ENCODE measurements around the gene IMPA2.
"Not testable (repeated sequence)": the region's sequence is repeated elsewhere in the genome, so short reads cannot be mapped to it uniquely, and the experiment has no call there.

The IMPA2 gene

DNA sequence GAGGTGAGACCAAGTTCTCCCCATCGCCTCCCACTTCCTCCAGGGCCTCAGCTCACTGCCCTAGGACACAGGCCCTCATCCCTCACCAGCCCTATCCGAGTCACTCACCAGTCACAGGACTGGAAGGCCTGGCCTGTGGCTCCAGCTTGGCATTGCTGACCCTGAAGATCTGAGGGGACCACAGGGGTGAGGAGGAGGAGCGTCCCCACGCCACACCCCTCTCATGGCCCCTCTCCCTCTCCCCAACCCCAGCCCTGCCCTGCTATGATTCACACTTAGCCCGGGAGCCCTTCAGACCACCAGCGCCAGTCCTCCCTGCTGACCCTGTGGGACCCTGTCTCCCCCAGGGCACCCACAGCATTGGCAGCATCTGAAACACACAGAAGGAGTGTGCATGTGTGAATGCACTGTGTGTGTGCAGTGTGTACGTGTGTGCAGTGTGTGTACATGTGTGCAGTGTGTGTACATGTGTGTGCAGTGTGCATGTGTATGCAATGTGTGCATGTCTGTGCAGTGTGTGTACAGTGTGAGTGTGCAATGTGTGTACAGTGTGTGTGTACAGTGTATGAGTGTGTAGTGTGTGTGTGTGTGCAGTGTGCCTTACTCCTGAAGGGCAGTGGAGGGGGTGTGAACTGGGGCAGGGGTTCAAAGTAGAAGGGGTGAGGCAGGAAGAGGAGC lies 82.9 kb downstream of the IMPA2 start:
- Histone ChIP-seq H3K27me3 (ENCODE audit: insufficient read depth, poor library complexity, severe bottlenecking) (no peaks in the 10 kb centered on the region), H3K36me3 (ENCODE audit: low read depth) (no peaks in the 10 kb centered on the region), H3K27ac (ENCODE audit: poor library complexity, severe bottlenecking) (no peak overlapping the region), H3K4me3 (ENCODE audit: severe bottlenecking) (no peak overlapping the region), H3K9me3 (ENCODE audit: severe bottlenecking) (no peaks in the 10 kb centered on the region), H3K4me1 (ENCODE audit: insufficient read depth, poor library complexity, severe bottlenecking) (no peaks in the 10 kb centered on the region)
- TF ChIP-seq, protein P1, sequence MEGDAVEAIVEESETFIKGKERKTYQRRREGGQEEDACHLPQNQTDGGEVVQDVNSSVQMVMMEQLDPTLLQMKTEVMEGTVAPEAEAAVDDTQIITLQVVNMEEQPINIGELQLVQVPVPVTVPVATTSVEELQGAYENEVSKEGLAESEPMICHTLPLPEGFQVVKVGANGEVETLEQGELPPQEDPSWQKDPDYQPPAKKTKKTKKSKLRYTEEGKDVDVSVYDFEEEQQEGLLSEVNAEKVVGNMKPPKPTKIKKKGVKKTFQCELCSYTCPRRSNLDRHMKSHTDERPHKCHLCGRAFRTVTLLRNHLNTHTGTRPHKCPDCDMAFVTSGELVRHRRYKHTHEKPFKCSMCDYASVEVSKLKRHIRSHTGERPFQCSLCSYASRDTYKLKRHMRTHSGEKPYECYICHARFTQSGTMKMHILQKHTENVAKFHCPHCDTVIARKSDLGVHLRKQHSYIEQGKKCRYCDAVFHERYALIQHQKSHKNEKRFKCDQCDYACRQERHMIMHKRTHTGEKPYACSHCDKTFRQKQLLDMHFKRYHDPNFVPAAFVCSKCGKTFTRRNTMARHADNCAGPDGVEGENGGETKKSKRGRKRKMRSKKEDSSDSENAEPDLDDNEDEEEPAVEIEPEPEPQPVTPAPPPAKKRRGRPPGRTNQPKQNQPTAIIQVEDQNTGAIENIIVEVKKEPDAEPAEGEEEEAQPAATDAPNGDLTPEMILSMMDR (IDR thresholded peaks at IDR 0.05; ENCODE audit: poor library complexity, severe bottlenecking) = no peak
- ATAC-seq (ENCODE audit: low read depth) (no peak), DNase-seq (ENCODE audit: low spot score) (no peak)

DNA sequence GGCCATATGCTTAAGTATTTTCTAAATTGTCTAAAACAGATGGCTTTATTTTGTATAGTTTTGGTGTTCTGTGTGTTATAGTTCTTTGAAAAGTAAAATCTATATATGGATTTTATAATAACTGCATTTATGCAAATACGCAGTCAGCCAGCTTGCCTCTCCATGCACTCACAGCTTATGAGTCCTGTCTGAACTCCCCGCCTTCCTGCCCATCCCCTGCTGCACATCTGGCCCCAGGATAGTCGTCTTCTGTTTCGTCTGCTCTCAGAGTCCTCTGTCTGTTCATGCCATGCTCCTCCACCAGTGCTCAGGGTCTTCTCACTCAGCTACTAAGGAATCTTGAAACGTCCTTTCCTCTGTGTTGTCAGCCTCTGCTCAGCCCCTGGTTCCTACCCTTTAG lies 84.1 kb downstream of the IMPA2 start:
- Histone ChIP-seq H3K36me3 (ENCODE audit: low read depth) (no peaks in the 10 kb centered on the region), H3K27ac (ENCODE audit: poor library complexity, severe bottlenecking) (no peak overlapping the region), H3K4me1 (ENCODE audit: insufficient read depth, poor library complexity, severe bottlenecking) (no peaks in the 10 kb centered on the region), H3K27me3 (ENCODE audit: insufficient read depth, poor library complexity, severe bottlenecking) (no peaks in the 10 kb centered on the region), H3K9me3 (ENCODE audit: severe bottlenecking) (no peaks in the 10 kb centered on the region), H3K4me3 (ENCODE audit: severe bottlenecking) (no peak overlapping the region)
- no peak for ATAC-seq (ENCODE audit: low read depth)
- TF ChIP-seq, protein P1 (IDR thresholded peaks at IDR 0.05; ENCODE audit: poor library complexity, severe bottlenecking) = no peak
- no peak for DNase-seq (ENCODE audit: low spot score)

DNA sequence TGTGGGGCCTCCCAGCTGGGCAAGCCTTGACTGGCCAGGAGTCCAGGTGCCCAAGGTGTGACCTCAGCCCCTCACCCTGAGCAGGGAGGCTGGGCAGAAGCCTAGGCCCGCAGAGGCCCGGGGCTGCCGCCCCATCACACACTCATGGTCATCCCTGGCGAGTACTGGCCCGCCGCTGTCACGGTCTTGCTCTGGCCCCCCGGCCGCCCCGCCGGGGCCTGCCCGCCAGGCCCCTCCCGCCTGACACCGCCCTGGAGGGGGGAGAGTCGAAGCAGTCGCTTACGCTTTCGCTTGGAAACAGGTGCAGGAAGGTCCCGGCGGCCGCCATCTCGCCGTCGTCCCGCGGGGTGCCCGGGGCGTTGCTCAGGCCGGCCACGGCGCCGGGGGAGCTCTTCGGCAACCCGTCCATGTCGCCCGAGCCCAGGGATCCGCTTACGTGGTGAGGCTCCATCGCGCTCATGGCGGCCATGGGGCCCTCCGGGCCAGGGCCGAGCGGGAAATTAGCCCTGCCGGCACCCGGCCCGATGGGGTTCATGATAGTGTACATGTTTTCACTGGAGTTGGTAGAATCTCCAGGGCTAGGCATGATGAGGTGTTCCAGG lies 85.7 kb downstream of the IMPA2 start:
- DNase-seq (ENCODE audit: low spot score) (no peak), ATAC-seq (ENCODE audit: low read depth) (no peak)
- Histone ChIP-seq H3K4me3 (ENCODE audit: severe bottlenecking) (no peak overlapping the region), H3K9me3 (ENCODE audit: severe bottlenecking) (no peaks in the 10 kb centered on the region), H3K27me3 (ENCODE audit: insufficient read depth, poor library complexity, severe bottlenecking) (no peaks in the 10 kb centered on the region), H3K4me1 (ENCODE audit: insufficient read depth, poor library complexity, severe bottlenecking) (no peaks in the 10 kb centered on the region), H3K27ac (ENCODE audit: poor library complexity, severe bottlenecking) (no peak overlapping the region), H3K36me3 (ENCODE audit: low read depth) (no peaks in the 10 kb centered on the region)
- TF ChIP-seq, protein P1 (IDR thresholded peaks at IDR 0.05; ENCODE audit: poor library complexity, severe bottlenecking) = no peak

DNA sequence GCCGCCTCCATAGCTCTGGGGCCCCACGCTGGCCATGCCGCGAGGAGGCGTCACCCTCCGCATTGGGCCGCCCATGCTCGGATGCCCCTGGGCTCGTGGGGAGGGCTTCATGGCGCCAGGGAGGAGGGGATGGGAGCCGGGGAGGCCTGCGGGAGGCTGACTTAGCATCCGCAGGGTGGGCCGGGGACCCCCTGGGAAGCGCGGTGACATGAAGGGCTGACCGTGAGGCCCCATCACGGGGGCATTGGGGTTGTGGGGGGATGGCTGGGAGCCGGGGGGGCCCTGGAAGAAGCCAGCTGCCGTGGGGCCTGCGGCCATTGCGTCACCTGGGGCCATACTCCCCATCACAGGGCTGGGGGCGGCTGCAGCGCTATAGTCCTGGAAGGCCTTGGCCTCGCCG lies 86.4 kb downstream of the IMPA2 start:
- TF ChIP-seq, protein P1 (IDR thresholded peaks at IDR 0.05; ENCODE audit: poor library complexity, severe bottlenecking) = no peak
- no peak for DNase-seq (ENCODE audit: low spot score)
- H3K36me3 ChIP-seq (ENCODE audit: low read depth) = no peaks in the 10 kb centered on the region
- no peak for ATAC-seq (ENCODE audit: low read depth)
- H3K27ac ChIP-seq (ENCODE audit: poor library complexity, severe bottlenecking) = no peak overlapping the region
- no peaks in the 10 kb centered on the region for H3K27me3 ChIP-seq (ENCODE audit: insufficient read depth, poor library complexity, severe bottlenecking)
- no peaks in the 10 kb centered on the region for H3K9me3 ChIP-seq (ENCODE audit: severe bottlenecking)
- H3K4me1 ChIP-seq (ENCODE audit: insufficient read depth, poor library complexity, severe bottlenecking) = no peaks in the 10 kb centered on the region
- no peak overlapping the region for H3K4me3 ChIP-seq (ENCODE audit: severe bottlenecking)

DNA sequence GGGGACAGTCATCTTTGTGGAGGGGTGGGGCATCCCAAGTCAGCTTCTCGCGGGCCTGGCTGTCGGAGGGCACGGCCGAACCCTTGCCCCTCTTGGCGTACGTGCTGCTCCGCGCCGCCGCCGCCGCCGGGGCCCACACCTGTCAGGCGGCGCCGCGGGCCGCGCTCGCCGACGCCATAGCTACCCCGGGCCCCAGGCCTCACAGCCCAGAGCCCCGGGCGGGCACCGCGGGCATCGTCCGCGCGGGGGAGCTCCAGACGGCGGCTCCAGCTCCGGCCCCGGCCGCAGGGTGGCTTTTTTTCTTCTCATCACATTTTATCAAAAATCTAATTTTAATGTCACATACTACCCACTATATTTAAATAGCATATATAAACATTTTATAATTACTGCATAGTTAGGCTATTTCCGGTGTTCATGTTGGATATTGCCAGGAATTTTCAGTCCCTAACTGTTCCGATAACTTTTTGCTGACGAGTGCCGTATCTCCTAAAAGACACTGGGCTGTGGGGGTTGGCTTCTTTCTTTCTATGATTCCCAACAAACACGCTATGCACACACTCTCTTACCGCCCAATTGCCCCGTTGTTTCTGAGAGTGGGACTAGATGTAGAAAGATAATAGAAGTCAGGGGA lies 87.1 kb downstream of the IMPA2 start:
- not testable (repeated sequence) for DNase-seq (ENCODE audit: low spot score); H3K36me3 ChIP-seq (ENCODE audit: low read depth); H3K27me3 ChIP-seq (ENCODE audit: insufficient read depth, poor library complexity, severe bottlenecking); H3K4me3 ChIP-seq (ENCODE audit: severe bottlenecking); H3K4me1 ChIP-seq (ENCODE audit: insufficient read depth, poor library complexity, severe bottlenecking); ATAC-seq (ENCODE audit: low read depth); H3K9me3 ChIP-seq (ENCODE audit: severe bottlenecking); H3K27ac ChIP-seq (ENCODE audit: poor library complexity, severe bottlenecking)

Data from RWPE2 (cell line).